Endothelial cell of umbilical vein (primary cell): ENCODE results near the gene HSD17B11. TPM values are rescaled to one million over a fixed set of nuclear protein-coding genes. Genes with fewer than 3 reads are reported as not detected.

Experiments
- BruUV-seq: library from RNA; stranded (reverse); fragments of 400-500 nt; replicated peaks from 2 replicates; lab custom pipeline; 2021; lab: Mats Ljungman, UMichigan
- CTCF ChIA-PET: fragments of 300-600, 350-600 bp; sonication (Branson Sonifier 250); formaldehyde crosslinking; loops from one replicate; lab custom pipeline; 2021; ENCODE audit warnings: antibody characterized with exemption, inconsistent platforms; lab: Charles Lee
- POLR2A ChIA-PET: fragments of 300-600, 350-600 bp; sonication (Branson Sonifier 250); formaldehyde crosslinking; loops from one replicate; lab custom pipeline; 2021; ENCODE audit warnings: antibody characterized with exemption, inconsistent platforms; lab: Charles Lee
- DNase-seq: peaks from one replicate; pipeline ENCODE4 v3.0.0-alpha.2; 2011; ENCODE audit warnings: low read depth, low spot score
- FAIRE-seq: peaks from 2 replicates; lab custom pipeline; 2011; peaks lifted over from hg19 to GRCh38; lab: Jason Lieb, UNC
- H2AFZ ChIP-seq: 2 replicates; pipeline ENCODE4 v1.6.0; 2012; ENCODE audit warnings: low read depth, low read length, control low read depth, inconsistent platforms
- H3K27ac ChIP-seq: 2 replicates; pipeline ENCODE4 v1.5.1; 2011; ENCODE audit warnings: low read depth, mild to moderate bottlenecking, control low read depth, low read length, moderate library complexity; ENCODE audit not compliant: insufficient read depth
- H3K27me3 ChIP-seq, 2 experiments: 2 replicates each; pipeline versions ENCODE4 v1.6.0 to v1.6.1; 2011; ENCODE audit warnings: low read length in 2 of 2, mixed read lengths in 1 of 2; ENCODE audit not compliant: control insufficient read depth in 2 of 2, insufficient read depth in 2 of 2
- H3K36me3 ChIP-seq, 2 experiments: 2 replicates in 1 of 2; 3 replicates in 1 of 2; pipeline ENCODE4 v1.5.1; 2011; ENCODE audit warnings: low read length in 2 of 2, mild to moderate bottlenecking in 1 of 2, moderate library complexity in 1 of 2; ENCODE audit not compliant: control insufficient read depth in 2 of 2, insufficient read depth in 2 of 2; ENCODE audit errors: extremely low read depth in 1 of 2
- H3K4me1 ChIP-seq: 3 replicates; pipeline ENCODE4 v1.5.1; 2011; ENCODE audit warnings: mild to moderate bottlenecking, low read length; ENCODE audit not compliant: control insufficient read depth, insufficient read depth; ENCODE audit errors: extremely low read depth
- H3K4me2 ChIP-seq: 2 replicates; pipeline ENCODE4 v1.6.1; 2011; ENCODE audit warnings: low read length, control low read depth, mixed read lengths; ENCODE audit not compliant: insufficient read depth
- H3K4me3 ChIP-seq, 3 experiments: fragments of 200-600 bp in 1 of 3; sonication (generic), shearing (Covaris generic) in 1 of 3; replicated peaks in 1 of 3; 2 replicates each; pipeline ENCODE4 v1.5.1; 2011 to 2016; ENCODE audit warnings: control low read depth in 3 of 3, low read length in 3 of 3, mild to moderate bottlenecking in 2 of 3, inconsistent platforms in 1 of 3, low read depth in 1 of 3, moderate library complexity in 1 of 3; ENCODE audit not compliant: insufficient read depth in 1 of 3
- H3K79me2 ChIP-seq: 2 replicates; pipeline ENCODE4 v1.6.0; 2012; ENCODE audit warnings: low read length, inconsistent platforms; ENCODE audit not compliant: control insufficient read depth, insufficient read depth
- H3K9ac ChIP-seq: replicated peaks from 2 replicates; pipeline ENCODE3; 2011; ENCODE audit warnings: low read length, control low read depth; ENCODE audit not compliant: insufficient read depth; ENCODE audit errors: extremely low read depth
- H3K9me1 ChIP-seq: replicated peaks from 3 replicates; pipeline ENCODE4 v1.6.0; 2011; ENCODE audit warnings: mild to moderate bottlenecking, low read length; ENCODE audit not compliant: control insufficient read depth, insufficient read depth; ENCODE audit errors: extremely low read depth
- H3K9me3 ChIP-seq: replicated peaks from 2 replicates; pipeline ENCODE4 v1.5.1; 2012; ENCODE audit warnings: low read length, inconsistent platforms; ENCODE audit not compliant: control insufficient read depth, insufficient read depth
- H4K20me1 ChIP-seq: replicated peaks from 2 replicates; pipeline ENCODE3; 2011; ENCODE audit warnings: mild to moderate bottlenecking, low read length; ENCODE audit not compliant: control insufficient read depth, insufficient read depth; ENCODE audit errors: extremely low read depth
- EZH2 ChIP-seq: IDR thresholded peaks from 2 replicates; pipeline ENCODE4 v1.6.1; 2012; ENCODE audit warnings: borderline replicate concordance, low read depth, mild to moderate bottlenecking, moderate library complexity, low read length, inconsistent platforms; ENCODE audit not compliant: severe bottlenecking
- FOS ChIP-seq: IDR thresholded peaks from 2 replicates; pipeline ENCODE4 v1.6.1; 2011; ENCODE audit warnings: mild to moderate bottlenecking, low read length, moderate library complexity, borderline replicate concordance; ENCODE audit not compliant: insufficient read depth
- GATA2 ChIP-seq: IDR thresholded peaks from 2 replicates; pipeline ENCODE4 v1.7.0; 2011; ENCODE audit warnings: low read depth, mild to moderate bottlenecking, moderate library complexity, mixed read lengths, low read length; ENCODE audit not compliant: insufficient read length, insufficient read depth
- JUN ChIP-seq: IDR thresholded peaks from 2 replicates; pipeline ENCODE4 v1.6.1; 2011; ENCODE audit warnings: borderline replicate concordance, low read depth; ENCODE audit not compliant: insufficient read length, insufficient read depth
- MAX ChIP-seq: IDR thresholded peaks from 2 replicates; pipeline ENCODE4 v1.6.1; 2011; ENCODE audit not compliant: insufficient read depth, insufficient read length
- MYC ChIP-seq: IDR thresholded peaks from one replicate; pipeline ENCODE4 v1.6.1; 2011; ENCODE audit warnings: mild to moderate bottlenecking, low read depth, low read length
- POLR2A ChIP-seq: IDR thresholded peaks from 2 replicates; pipeline ENCODE4 v1.6.1; 2012; ENCODE audit warnings: low read depth, mild to moderate bottlenecking, control low read depth, low read length
- POLR2AphosphoS5 ChIP-seq: IDR thresholded peaks from 2 replicates; pipeline ENCODE4 v1.6.1; 2012; ENCODE audit warnings: low read depth, mild to moderate bottlenecking, control low read depth, low read length, moderate library complexity; ENCODE audit not compliant: insufficient read depth
- dilution Hi-C: fragments of 300-500 bp; cut with MboI; formaldehyde crosslinking; loops from one replicate; pipeline ENCODE4 v1.15.0; 2019; ENCODE audit warnings: low sequenced_read_pairs; ENCODE audit not compliant: extremely low pct_ligation_motif_present
- intact Hi-C: fragments of 100-400 bp; cut with micrococcal nuclease; formaldehyde crosslinking; loops from one replicate; pipeline ENCODE4 v1.10.0; 2022
- polyA plus RNA-seq, 4 experiments: library from polyadenylated mRNA; depleted of rRNA in 3 of 4; stranded (reverse) in 3 of 4; unstranded in 1 of 4; fragments of >200 nt; gene quantifications; 2 replicates each; pipeline versions ENCODE4 v1.2.1 to v1.2.3, GENCODE V29; 2011 to 2012; ENCODE audit warnings: missing spikeins in 1 of 4
- total RNA-seq: library from RNA; stranded (reverse); gene quantifications from 2 replicates; pipeline ENCODE4 v1.2.3, GENCODE V29; 2021
- TF ChIP-seq, protein P1 (sequence below), 2 donors: IDR thresholded peaks; 1 replicate in 1 of 2; 2 replicates in 1 of 2; pipeline ENCODE4 v1.5.1; 2011; ENCODE audit warnings: low read length in 2 of 2, mild to moderate bottlenecking in 2 of 2, moderate library complexity in 2 of 2, control low read depth in 1 of 2, inconsistent platforms in 1 of 2, low read depth in 1 of 2; ENCODE audit not compliant: insufficient read depth in 1 of 2; ENCODE audit errors: extremely low read depth in 1 of 2

Gene HSD17B11
- total and polyA plus RNA-seq, 2 donors (not counting 3 experiments of a cell fraction or from before 2014, with no cell fraction given): 10.7 to 21.1 TPM

DNA sequence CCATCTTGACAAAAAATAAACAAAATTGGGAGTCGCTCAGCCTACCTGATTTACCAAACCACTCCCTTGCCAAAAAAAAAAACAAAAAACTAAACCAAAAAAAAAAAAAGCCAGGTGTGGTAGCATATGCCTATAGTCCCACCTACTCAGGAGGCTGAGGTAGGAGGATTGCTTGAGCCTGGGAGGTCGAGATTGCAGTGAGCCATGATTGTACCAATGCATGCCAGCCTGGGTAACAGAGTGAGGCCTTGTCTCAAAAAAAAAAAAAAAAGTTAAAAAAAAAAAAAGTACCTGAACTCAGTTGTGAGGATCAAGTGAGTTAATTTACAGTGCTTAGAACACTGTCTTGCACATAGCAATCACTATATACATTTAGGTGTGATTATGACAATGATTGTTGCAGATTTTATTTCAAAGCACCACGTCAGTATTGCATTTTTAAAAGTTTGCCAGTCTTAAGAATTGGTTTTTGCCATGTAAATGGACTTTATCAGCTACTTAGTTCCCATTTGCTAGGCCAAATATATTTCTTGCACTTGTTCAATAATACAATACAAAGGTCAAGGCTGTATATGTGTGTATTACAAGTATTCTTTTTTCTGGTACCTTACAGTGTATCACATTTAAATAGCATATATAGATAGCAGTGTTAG lies 36.0 kb upstream of the HSD17B11 start:
- DNase-seq (no peak), FAIRE-seq (no peak)
- no peak for TF ChIP-seq JUN
- TF ChIP-seq MYC: no peak
- TF ChIP-seq POLR2AphosphoS5: no peak
- TF ChIP-seq EZH2: no peak
- no peak for TF ChIP-seq FOS
- TF ChIP-seq, protein P1, sequence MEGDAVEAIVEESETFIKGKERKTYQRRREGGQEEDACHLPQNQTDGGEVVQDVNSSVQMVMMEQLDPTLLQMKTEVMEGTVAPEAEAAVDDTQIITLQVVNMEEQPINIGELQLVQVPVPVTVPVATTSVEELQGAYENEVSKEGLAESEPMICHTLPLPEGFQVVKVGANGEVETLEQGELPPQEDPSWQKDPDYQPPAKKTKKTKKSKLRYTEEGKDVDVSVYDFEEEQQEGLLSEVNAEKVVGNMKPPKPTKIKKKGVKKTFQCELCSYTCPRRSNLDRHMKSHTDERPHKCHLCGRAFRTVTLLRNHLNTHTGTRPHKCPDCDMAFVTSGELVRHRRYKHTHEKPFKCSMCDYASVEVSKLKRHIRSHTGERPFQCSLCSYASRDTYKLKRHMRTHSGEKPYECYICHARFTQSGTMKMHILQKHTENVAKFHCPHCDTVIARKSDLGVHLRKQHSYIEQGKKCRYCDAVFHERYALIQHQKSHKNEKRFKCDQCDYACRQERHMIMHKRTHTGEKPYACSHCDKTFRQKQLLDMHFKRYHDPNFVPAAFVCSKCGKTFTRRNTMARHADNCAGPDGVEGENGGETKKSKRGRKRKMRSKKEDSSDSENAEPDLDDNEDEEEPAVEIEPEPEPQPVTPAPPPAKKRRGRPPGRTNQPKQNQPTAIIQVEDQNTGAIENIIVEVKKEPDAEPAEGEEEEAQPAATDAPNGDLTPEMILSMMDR (IDR thresholded peaks at IDR 0.05; ENCODE audit: extremely low read depth in 1 of 2, insufficient read depth in 1 of 2, low read depth in 1 of 2, low read length in 2 of 2): no peak
- TF ChIP-seq GATA2: no peak
- no peak for TF ChIP-seq MAX
- no peak for TF ChIP-seq POLR2A
- BruUV-seq: no TSS peak
- intact Hi-C loops: loop anchor here (10.0 kb wide), 1 partner anchor 832 kb away; the partner anchor contains the start of gene PTPN13
- dilution Hi-C loops: no loop called here
- Histone ChIP-seq H4K20me1 (no peaks in the 10 kb centered on the region), H3K9ac (no peak overlapping the region), H3K27me3 (no peaks in the 10 kb centered on the region), H3K4me1 (peaks cover 6% of the 10 kb centered on the region), H3K4me3 (no peak overlapping the region), H3K79me2 (peaks cover 57% of the 10 kb centered on the region), H3K9me1 (no peaks in the 10 kb centered on the region), H3K9me3 (no peaks in the 10 kb centered on the region), H3K27ac (no peak overlapping the region), H2AFZ (no peak overlapping the region), H3K36me3 (no peaks in the 10 kb centered on the region), H3K4me2 (no peak overlapping the region)
- ChIA-PET CTCF (no interaction called here), POLR2A (interaction anchor here (1.6 kb wide), 1 partner anchor 36 kb away, joined by 3 read pairs; the partner anchor contains the start of gene HSD17B11)
